ENCODE data around the gene KCNIP3.

DNA sequence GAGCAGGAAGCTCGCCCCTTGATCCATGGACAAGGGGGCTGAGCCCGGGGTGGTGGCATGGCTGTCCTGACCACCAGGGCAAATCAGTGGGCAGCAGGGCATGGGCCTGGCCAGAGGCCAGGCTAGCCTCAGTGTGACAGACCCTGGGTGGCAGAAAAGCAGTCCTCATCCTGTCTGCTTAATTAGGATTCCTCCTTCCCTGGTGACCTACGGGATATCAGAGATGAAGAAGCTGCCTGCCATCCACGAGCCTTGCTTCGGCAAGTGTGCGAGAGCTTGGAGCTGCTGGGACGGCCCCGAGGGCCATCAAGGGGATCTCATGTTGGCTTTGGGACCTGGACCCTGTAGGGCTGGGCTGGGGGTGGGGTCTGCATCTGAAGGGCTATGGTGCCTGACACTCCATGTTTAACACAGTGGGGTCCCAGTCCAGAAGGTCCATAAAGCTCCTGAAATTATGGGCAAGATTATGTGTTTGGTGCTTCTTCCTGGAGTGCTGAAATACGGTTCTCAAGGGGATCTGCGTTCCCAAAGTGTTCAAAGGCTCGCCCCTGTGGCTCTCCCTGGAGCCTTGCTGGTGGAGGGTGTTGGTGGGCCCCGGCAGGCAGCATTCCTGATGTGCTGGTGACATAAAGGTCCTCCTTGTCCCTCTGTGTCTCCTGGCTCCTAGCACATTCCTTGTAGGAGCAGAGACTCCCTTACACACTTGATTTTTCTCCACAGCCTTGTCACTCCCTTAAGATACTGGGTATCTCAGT is 52.6 kb downstream of the KCNIP3 start:
- TF ChIP-seq EZH2 (IDR thresholded peaks at IDR 0.05; ENCODE audit: low read length, unreplicated experiment) (no peak), CTCF (conservative IDR thresholded peaks at IDR 0.05; ENCODE audit: low read depth, low read length) (no peak), EZH2phosphoT487 (IDR thresholded peaks at IDR 0.05; ENCODE audit: borderline replicate concordance, low read length) (no peak)
